Fibroblast of villous mesenchyme (primary cell): ENCODE measurements around the gene TMEM182. TPM values are rescaled to one million over a fixed set of nuclear protein-coding genes. Genes with fewer than 3 reads are reported as not detected.

Experiments
- DNase-seq: peaks from one replicate; pipeline ENCODE4 v3.0.0-alpha.2; 2010; ENCODE audit warnings: low read depth
- H3K4me3 ChIP-seq: 2 replicates; pipeline ENCODE4 v1.5.1; 2011; ENCODE audit warnings: low read depth, mild to moderate bottlenecking, low read length
- CTCF ChIP-seq: IDR thresholded peaks from 2 replicates; pipeline ENCODE4 v1.5.1; 2012; ENCODE audit warnings: low read depth, mild to moderate bottlenecking, low read length; ENCODE audit not compliant: insufficient read depth
- total RNA-seq: library from RNA; depleted of rRNA; stranded (reverse); fragments of >200 nt; gene quantifications from 2 replicates; pipeline ENCODE4 v1.2.3, GENCODE V29; 2012

Gene TMEM182
- total RNA-seq, 1 donor = 1.3 TPM

GRCh38 chr2:102778260-102778659 is 16.4 kb downstream of the TMEM182 start:
- no peak for DNase-seq
- no peak for TF ChIP-seq CTCF
- H3K4me3 ChIP-seq = no peak overlapping the region

GRCh38 chr2:102780467-102780866 is 18.6 kb downstream of the TMEM182 start:
- no peak overlapping the region for H3K4me3 ChIP-seq
- TF ChIP-seq CTCF = no peak
- DNase-seq = no peak

- no peak for DNase-seq
- TF ChIP-seq CTCF = no peak
- no peak overlapping the region for H3K4me3 ChIP-seq
Measured at GRCh38 chr2:102782187-102782586, 20.4 kb downstream of the TMEM182 start.

- H3K4me3 ChIP-seq = no peak overlapping the region
- TF ChIP-seq CTCF = no peak
- DNase-seq = no peak
Measured at GRCh38 chr2:102782933-102783332, 21.1 kb downstream of the TMEM182 start.

GRCh38 chr2:102783506-102784183 is 21.8 kb downstream of the TMEM182 start:
- DNase-seq = no peak
- H3K4me3 ChIP-seq = no peak overlapping the region
- no peak for TF ChIP-seq CTCF

- no peak for TF ChIP-seq CTCF
- DNase-seq = no peak
- no peak overlapping the region for H3K4me3 ChIP-seq
Measured at GRCh38 chr2:102784940-102785339, 23.1 kb downstream of the TMEM182 start.

GRCh38 chr2:102788216-102788884 is 26.5 kb downstream of the TMEM182 start:
- no peak for DNase-seq
- no peak for TF ChIP-seq CTCF
- no peak overlapping the region for H3K4me3 ChIP-seq
